Panc1 (cell line): ENCODE data around the gene RGS17. TPM values are rescaled to one million over a fixed set of nuclear protein-coding genes. Genes with fewer than 3 reads are reported as not detected.

ENCODE experiments used
- ATAC-seq: fragments of 200-7000 bp; cut with Tn5 transposase; 2 replicates; pipeline ENCODE4 v1.9.1; 2020; ENCODE audit warnings: mild to moderate bottlenecking, moderate library complexity
- BruUV-seq: library from RNA; stranded (reverse); fragments of 400-500 nt; replicated peaks from 2 replicates; lab custom pipeline; 2021; lab: Mats Ljungman, UMichigan
- CTCF ChIA-PET: fragments of 300-600 bp; sonication (Branson Sonifier 250); formaldehyde crosslinking; loops from one replicate; lab custom pipeline; 2022; ENCODE audit warnings: antibody characterized with exemption; lab: Charles Lee
- POLR2A ChIA-PET: fragments of 300-600 bp; sonication (Branson Sonifier 250); formaldehyde crosslinking; loops from one replicate; lab custom pipeline; 2022; ENCODE audit warnings: antibody characterized with exemption; lab: Charles Lee
- DNase-seq: peaks from one replicate; pipeline ENCODE4 v3.0.0-alpha.2; 2010; ENCODE audit warnings: low read depth, low spot score
- H3K27ac ChIP-seq: 2 replicates; pipeline ENCODE4 v1.5.1; 2011; ENCODE audit warnings: mild to moderate bottlenecking, low read length, inconsistent platforms
- H3K27me3 ChIP-seq: fragments of 200-500 bp; sonication (Bioruptor generic); 2 replicates; pipeline ENCODE4 v1.6.0; 2014; ENCODE audit warnings: low read length, inconsistent platforms; ENCODE audit not compliant: control insufficient read depth, insufficient read depth
- H3K36me3 ChIP-seq: fragments of 200-500 bp; sonication (Bioruptor generic); 2 replicates; pipeline ENCODE4 v1.5.1; 2014; ENCODE audit warnings: inconsistent platforms, mild to moderate bottlenecking, low read length, moderate library complexity; ENCODE audit not compliant: control insufficient read depth, insufficient read depth
- H3K4me1 ChIP-seq: 2 replicates; pipeline ENCODE4 v1.5.1; 2011; ENCODE audit warnings: inconsistent platforms, mild to moderate bottlenecking, low read length, moderate library complexity; ENCODE audit not compliant: control insufficient read depth, insufficient read depth
- H3K4me3 ChIP-seq, 2 experiments: 2 replicates each; pipeline ENCODE4 v1.5.1; 2011 to 2012; ENCODE audit warnings: low read depth in 2 of 2, low read length in 2 of 2, mild to moderate bottlenecking in 2 of 2, inconsistent platforms in 1 of 2, moderate library complexity in 1 of 2
- H3K9me3 ChIP-seq: fragments of 200-500 bp; sonication (Bioruptor generic); 2 replicates; pipeline ENCODE4 v1.5.1; 2014; ENCODE audit warnings: low read depth, mild to moderate bottlenecking, inconsistent platforms, low read length, moderate library complexity; ENCODE audit not compliant: control insufficient read depth, insufficient read depth
- POLR2AphosphoS5 ChIP-seq: IDR thresholded peaks from 2 replicates; pipeline ENCODE4 v1.6.1; 2012; ENCODE audit warnings: mild to moderate bottlenecking, low read depth, low read length, moderate library complexity
- SIN3A ChIP-seq: IDR thresholded peaks from 2 replicates; pipeline ENCODE4 v1.6.1; 2012; ENCODE audit warnings: low read depth, mild to moderate bottlenecking, low read length, moderate library complexity, borderline replicate concordance; ENCODE audit not compliant: insufficient read depth
- TCF7L2 ChIP-seq: IDR thresholded peaks from 2 replicates; pipeline ENCODE4 v1.6.1; 2011; ENCODE audit warnings: mild to moderate bottlenecking, low read depth, low read length, inconsistent platforms
- in situ Hi-C: cut with HindIII; loops from 2 replicates; pipeline ENCODE4 v1.10.0; 2016; ENCODE audit warnings: low sequenced_read_pairs, low pct_unique_long_range_greater_than_20kb
- intact Hi-C: fragments of 100-400 bp; cut with micrococcal nuclease; formaldehyde crosslinking; loops from one replicate; pipeline ENCODE4 v1.10.0; 2022; ENCODE audit not compliant: unreplicated experiment
- total RNA-seq: library from RNA; stranded (reverse); gene quantifications from one replicate; pipeline ENCODE4 v1.2.1, GENCODE V29; 2021; ENCODE audit not compliant: unreplicated experiment
- TF ChIP-seq, protein P1 (sequence below): fragments of 450-650 bp; IDR thresholded peaks from 2 replicates; pipeline ENCODE4 v1.5.1; 2017; ENCODE audit warnings: mild to moderate bottlenecking
- TF ChIP-seq, protein P2 (sequence below), 2 experiments: IDR thresholded peaks; 2 replicates each; pipeline ENCODE4 v1.6.1; 2011 to 2012; ENCODE audit warnings: low read depth in 2 of 2, control low read depth in 1 of 2, low read length in 1 of 2, mild to moderate bottlenecking in 1 of 2, moderate library complexity in 1 of 2; ENCODE audit not compliant: insufficient read depth in 1 of 2

Gene RGS17
- total RNA-seq, 1 experiment from 2014 or later = 8.7 TPM

DNA sequence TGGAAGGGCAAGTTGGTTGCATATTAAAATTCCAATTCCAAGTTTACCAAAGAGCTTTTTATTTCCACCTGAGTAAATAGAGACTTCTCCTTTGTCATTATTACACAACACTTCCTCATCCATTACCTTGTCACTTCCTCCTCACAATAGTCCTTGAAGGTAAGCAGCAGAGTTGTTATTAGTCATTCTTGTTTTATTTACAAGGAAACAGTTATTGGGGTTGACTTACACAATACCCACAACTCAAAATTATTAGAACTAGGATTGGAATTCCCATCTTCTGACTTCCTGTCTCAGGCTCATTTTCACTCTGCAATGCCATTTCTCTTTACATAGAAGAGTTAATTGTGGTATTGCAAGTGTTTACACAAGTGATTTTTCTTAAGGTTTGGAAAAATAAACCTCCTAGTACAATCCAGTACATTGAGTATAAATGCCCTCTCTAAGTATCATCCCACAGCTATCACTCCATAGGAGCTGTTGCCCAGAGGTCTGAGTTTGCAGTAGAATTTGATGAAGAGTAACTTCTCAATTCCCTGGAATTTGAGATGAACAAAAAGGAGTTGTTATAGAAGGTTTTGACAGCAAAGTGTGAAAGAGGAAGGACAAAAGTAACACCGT lies 99.6 kb downstream of the RGS17 start:
- ChIA-PET POLR2A (no interaction called here), CTCF (no interaction called here)
- H3K4me3 ChIP-seq = no peak overlapping the region
- no TSS peak for BruUV-seq
- H3K9me3 ChIP-seq = no peaks in the 10 kb centered on the region
- intact Hi-C loops (loop anchor here (2.0 to 10.0 kb wide), 3 partner anchors 77 to 281 kb away; no protein-coding TSS in a partner anchor), in situ Hi-C loops (no loop called here)
- no peaks in the 10 kb centered on the region; the same call in 1 of the 2 replicates for H3K4me1 ChIP-seq
- ATAC-seq = no peak
- TF ChIP-seq, protein P1, sequence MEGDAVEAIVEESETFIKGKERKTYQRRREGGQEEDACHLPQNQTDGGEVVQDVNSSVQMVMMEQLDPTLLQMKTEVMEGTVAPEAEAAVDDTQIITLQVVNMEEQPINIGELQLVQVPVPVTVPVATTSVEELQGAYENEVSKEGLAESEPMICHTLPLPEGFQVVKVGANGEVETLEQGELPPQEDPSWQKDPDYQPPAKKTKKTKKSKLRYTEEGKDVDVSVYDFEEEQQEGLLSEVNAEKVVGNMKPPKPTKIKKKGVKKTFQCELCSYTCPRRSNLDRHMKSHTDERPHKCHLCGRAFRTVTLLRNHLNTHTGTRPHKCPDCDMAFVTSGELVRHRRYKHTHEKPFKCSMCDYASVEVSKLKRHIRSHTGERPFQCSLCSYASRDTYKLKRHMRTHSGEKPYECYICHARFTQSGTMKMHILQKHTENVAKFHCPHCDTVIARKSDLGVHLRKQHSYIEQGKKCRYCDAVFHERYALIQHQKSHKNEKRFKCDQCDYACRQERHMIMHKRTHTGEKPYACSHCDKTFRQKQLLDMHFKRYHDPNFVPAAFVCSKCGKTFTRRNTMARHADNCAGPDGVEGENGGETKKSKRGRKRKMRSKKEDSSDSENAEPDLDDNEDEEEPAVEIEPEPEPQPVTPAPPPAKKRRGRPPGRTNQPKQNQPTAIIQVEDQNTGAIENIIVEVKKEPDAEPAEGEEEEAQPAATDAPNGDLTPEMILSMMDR = no peak
- TF ChIP-seq, protein P2, sequence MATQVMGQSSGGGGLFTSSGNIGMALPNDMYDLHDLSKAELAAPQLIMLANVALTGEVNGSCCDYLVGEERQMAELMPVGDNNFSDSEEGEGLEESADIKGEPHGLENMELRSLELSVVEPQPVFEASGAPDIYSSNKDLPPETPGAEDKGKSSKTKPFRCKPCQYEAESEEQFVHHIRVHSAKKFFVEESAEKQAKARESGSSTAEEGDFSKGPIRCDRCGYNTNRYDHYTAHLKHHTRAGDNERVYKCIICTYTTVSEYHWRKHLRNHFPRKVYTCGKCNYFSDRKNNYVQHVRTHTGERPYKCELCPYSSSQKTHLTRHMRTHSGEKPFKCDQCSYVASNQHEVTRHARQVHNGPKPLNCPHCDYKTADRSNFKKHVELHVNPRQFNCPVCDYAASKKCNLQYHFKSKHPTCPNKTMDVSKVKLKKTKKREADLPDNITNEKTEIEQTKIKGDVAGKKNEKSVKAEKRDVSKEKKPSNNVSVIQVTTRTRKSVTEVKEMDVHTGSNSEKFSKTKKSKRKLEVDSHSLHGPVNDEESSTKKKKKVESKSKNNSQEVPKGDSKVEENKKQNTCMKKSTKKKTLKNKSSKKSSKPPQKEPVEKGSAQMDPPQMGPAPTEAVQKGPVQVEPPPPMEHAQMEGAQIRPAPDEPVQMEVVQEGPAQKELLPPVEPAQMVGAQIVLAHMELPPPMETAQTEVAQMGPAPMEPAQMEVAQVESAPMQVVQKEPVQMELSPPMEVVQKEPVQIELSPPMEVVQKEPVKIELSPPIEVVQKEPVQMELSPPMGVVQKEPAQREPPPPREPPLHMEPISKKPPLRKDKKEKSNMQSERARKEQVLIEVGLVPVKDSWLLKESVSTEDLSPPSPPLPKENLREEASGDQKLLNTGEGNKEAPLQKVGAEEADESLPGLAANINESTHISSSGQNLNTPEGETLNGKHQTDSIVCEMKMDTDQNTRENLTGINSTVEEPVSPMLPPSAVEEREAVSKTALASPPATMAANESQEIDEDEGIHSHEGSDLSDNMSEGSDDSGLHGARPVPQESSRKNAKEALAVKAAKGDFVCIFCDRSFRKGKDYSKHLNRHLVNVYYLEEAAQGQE (IDR thresholded peaks at IDR 0.05; ENCODE audit: insufficient read depth in 1 of 2, low read depth in 2 of 2, low read length in 1 of 2) = no peak
- TF ChIP-seq SIN3A = no peak
- TF ChIP-seq POLR2AphosphoS5 = no peak
- TF ChIP-seq TCF7L2 = no peak
- H3K27ac ChIP-seq = no peak overlapping the region
- H3K36me3 ChIP-seq = no peaks in the 10 kb centered on the region
- H3K27me3 ChIP-seq = no peaks in the 10 kb centered on the region
- no peak for DNase-seq

DNA sequence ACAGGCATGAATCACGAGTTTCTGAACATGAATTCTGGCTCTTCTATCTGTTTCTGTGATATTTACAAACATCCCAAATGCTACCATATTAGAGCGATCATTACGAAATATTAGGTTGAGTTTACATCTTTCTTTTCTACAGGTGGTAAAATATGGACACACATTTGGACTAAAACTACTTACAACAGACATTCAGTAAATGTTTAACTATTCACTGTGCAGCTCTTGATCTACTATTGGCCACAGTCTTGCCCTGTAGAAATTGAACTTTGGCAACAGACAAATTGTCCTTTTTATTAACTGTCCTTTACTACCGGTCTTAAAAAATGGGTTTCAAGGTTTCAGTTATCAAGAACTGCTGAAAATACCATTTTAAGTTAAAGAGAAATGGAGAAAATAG lies 102.1 kb downstream of the RGS17 start:
- POLR2A ChIA-PET = no interaction called here
- Histone ChIP-seq H3K4me3 (no peak overlapping the region), H3K27me3 (no peaks in the 10 kb centered on the region), H3K27ac (no peak overlapping the region), H3K36me3 (no peaks in the 10 kb centered on the region), H3K9me3 (no peaks in the 10 kb centered on the region), H3K4me1 (no peaks in the 10 kb centered on the region; the same call in 1 of the 2 replicates)
- TF ChIP-seq TCF7L2 (no peak), POLR2AphosphoS5 (no peak), SIN3A (no peak)
- TF ChIP-seq, protein P2 (IDR thresholded peaks at IDR 0.05; ENCODE audit: insufficient read depth in 1 of 2, low read depth in 2 of 2, low read length in 1 of 2) = no peak
- TF ChIP-seq, protein P1 = no peak
- no peak for DNase-seq
- in situ Hi-C loops = no loop called here
- CTCF ChIA-PET = no interaction called here
- BruUV-seq = no TSS peak
- intact Hi-C loops = no loop called here
- no peak for ATAC-seq
